ENCODE results near the gene GALP.

- TF ChIP-seq MAX (IDR thresholded peaks at IDR 0.05) (no peak), CTCF (IDR thresholded peaks at IDR 0.05; ENCODE audit: low read depth, low read length, missing input control) (no peak), JUND (IDR thresholded peaks at IDR 0.05) (no peak), RAD21 (IDR thresholded peaks at IDR 0.05) (no peak), EGR1 (IDR thresholded peaks at IDR 0.05; ENCODE audit: low read depth in 2 of 2) (no peak), ZBTB33 (IDR thresholded peaks at IDR 0.05) (no peak)
Measured at GRCh38 chr19:56152644-56153043, 23.2 kb upstream of the GALP start.
